WTC11 (cell line): Measurements from ENCODE around the gene SMAD9. TPM values are rescaled to one million over a fixed set of nuclear protein-coding genes. Genes with fewer than 3 reads are reported as not detected.

Experiments used
- ATAC-seq: fragments of 200-7000 bp; cut with Tn5 transposase; 2 replicates; pipeline ENCODE4 v1.10.0; 2021; ENCODE audit warnings: mild to moderate bottlenecking, moderate library complexity
- CTCF ChIA-PET: fragments of 300-600 bp; sonication (Branson Sonifier 250); formaldehyde crosslinking; loops from one replicate; lab custom pipeline; 2021; ENCODE audit warnings: antibody characterized with exemption; lab: Charles Lee
- POLR2A ChIA-PET: fragments of 350-600 bp; sonication (Branson Sonifier 250); formaldehyde crosslinking; loops from one replicate; lab custom pipeline; 2021; ENCODE audit warnings: antibody characterized with exemption; lab: Charles Lee
- DNase-seq: peaks from one replicate; pipeline ENCODE4 v3.0.0; 2021; ENCODE audit warnings: low spot score
- H3K27ac Mint-ChIP-seq: 2 replicates; pipeline ENCODE4 v1.8.0; 2021; ENCODE audit warnings: mixed read lengths
- H3K27me3 Mint-ChIP-seq: 2 replicates; pipeline ENCODE4 v1.8.0; 2021; ENCODE audit warnings: low read depth, mild to moderate bottlenecking, moderate library complexity, mixed read lengths
- H3K36me3 Mint-ChIP-seq: 2 replicates; pipeline ENCODE4 v1.8.0; 2021; ENCODE audit warnings: mixed read lengths
- H3K4me1 Mint-ChIP-seq: 2 replicates; pipeline ENCODE4 v1.8.0; 2022; ENCODE audit warnings: mixed read lengths
- H3K4me3 Mint-ChIP-seq: 2 replicates; pipeline ENCODE4 v1.8.0; 2021; ENCODE audit warnings: mild to moderate bottlenecking, moderate library complexity, mixed read lengths
- H3K9me3 Mint-ChIP-seq: 2 replicates; pipeline ENCODE4 v1.8.0; 2021; ENCODE audit warnings: mixed read lengths
- AFF4 ChIP-seq: sonication (generic); formaldehyde crosslinking; IDR thresholded peaks from 2 replicates; pipeline ENCODE4 v1.8.1; 2023; ENCODE audit warnings: mild to moderate bottlenecking, missing genetic modification reagents, borderline replicate concordance
- AR ChIP-seq: fragments of 250-450 bp; sonication (Bioruptor Pico); IDR thresholded peaks from 2 replicates; pipeline ENCODE4 v1.9.0; 2021; ENCODE audit warnings: mild to moderate bottlenecking
- ATF6 ChIP-seq: sonication (generic); formaldehyde crosslinking; IDR thresholded peaks from 2 replicates; pipeline ENCODE4 v1.8.1; 2023; ENCODE audit warnings: mild to moderate bottlenecking, missing genetic modification reagents
- E2F4 ChIP-seq: sonication (generic); formaldehyde crosslinking; IDR thresholded peaks from 2 replicates; pipeline ENCODE4 v1.8.1; 2022; ENCODE audit warnings: low read depth, mild to moderate bottlenecking, moderate library complexity, missing genetic modification reagents, borderline replicate concordance
- FOXP1 ChIP-seq: sonication (generic); formaldehyde crosslinking; IDR thresholded peaks from 2 replicates; pipeline ENCODE4 v1.8.0; 2022; ENCODE audit warnings: missing genetic modification reagents, mild to moderate bottlenecking, moderate library complexity, borderline replicate concordance
- JAZF1 ChIP-seq: fragments of 250-450 bp; sonication (Bioruptor Pico); IDR thresholded peaks from 2 replicates; pipeline ENCODE4 v1.9.0; 2021; ENCODE audit warnings: moderate library complexity, mild to moderate bottlenecking, inconsistent platforms
- KAT7 ChIP-seq: sonication (generic); formaldehyde crosslinking; IDR thresholded peaks from 2 replicates; pipeline ENCODE4 v1.8.1; 2023; ENCODE audit warnings: missing genetic modification reagents, mild to moderate bottlenecking, borderline replicate concordance
- NR1H2 ChIP-seq: sonication (generic); formaldehyde crosslinking; IDR thresholded peaks from 2 replicates; pipeline ENCODE4 v1.9.0; 2021; ENCODE audit warnings: mild to moderate bottlenecking, moderate library complexity, missing genetic modification reagents
- PRDM15 ChIP-seq: sonication (generic); formaldehyde crosslinking; IDR thresholded peaks from 2 replicates; pipeline ENCODE4 v1.8.0; 2022; ENCODE audit warnings: missing genetic modification reagents
- SMAD4 ChIP-seq: sonication (generic); formaldehyde crosslinking; IDR thresholded peaks from 2 replicates; pipeline ENCODE4 v1.8.0; 2022; ENCODE audit warnings: mild to moderate bottlenecking, missing genetic modification reagents
- USF1 ChIP-seq: sonication (generic); formaldehyde crosslinking; IDR thresholded peaks from 2 replicates; pipeline ENCODE4 v1.8.0; 2022; ENCODE audit warnings: mild to moderate bottlenecking, missing genetic modification reagents
- ZBTB43 ChIP-seq: sonication (generic); formaldehyde crosslinking; IDR thresholded peaks from 2 replicates; pipeline ENCODE4 v1.8.1; 2023; ENCODE audit warnings: mild to moderate bottlenecking, missing genetic modification reagents
- ZNF219 ChIP-seq: sonication (generic); formaldehyde crosslinking; IDR thresholded peaks from 2 replicates; pipeline ENCODE4 v1.8.0; 2023; ENCODE audit warnings: missing genetic modification reagents, mild to moderate bottlenecking, borderline replicate concordance
- ZNF232 ChIP-seq: sonication (generic); formaldehyde crosslinking; IDR thresholded peaks from 2 replicates; pipeline ENCODE4 v1.8.0; 2022; ENCODE audit warnings: mild to moderate bottlenecking, missing genetic modification reagents
- ZNF263 ChIP-seq: sonication (generic); formaldehyde crosslinking; IDR thresholded peaks from 2 replicates; pipeline ENCODE4 v1.8.1; 2022; ENCODE audit warnings: low read depth, mild to moderate bottlenecking, moderate library complexity, missing genetic modification reagents
- ZSCAN18 ChIP-seq: fragments of 250-450 bp; sonication (Bioruptor Pico); IDR thresholded peaks from 2 replicates; pipeline ENCODE4 v2.1.2; 2022; ENCODE audit warnings: mild to moderate bottlenecking, moderate library complexity
- total RNA-seq: library from RNA; stranded (reverse); gene quantifications from 3 replicates; pipeline ENCODE4 v1.2.3, GENCODE V29; 2021

The SMAD9 gene
- total RNA-seq, 1 experiment from 2014 or later: 1.2 TPM

GRCh38 chr13:36840718-36841250 is 79.3 kb downstream of the SMAD9 start:
- Mint-ChIP-seq H3K4me3 (no peak overlapping the region), H3K27me3 (no peaks in the 10 kb centered on the region), H3K9me3 (no peaks in the 10 kb centered on the region)
- CTCF ChIA-PET: interaction anchor here (0.6 to 2.2 kb wide), 8 partner anchors 26 to 558 kb away, joined by 3 to 8 read pairs (median 4); no protein-coding TSS in a partner anchor
- no peak for ATAC-seq
- no peak for TF ChIP-seq ATF6
- no peak for TF ChIP-seq AFF4 (CRISPR knock-in tag)
- no peak for TF ChIP-seq ZSCAN18
- TF ChIP-seq FOXP1 (CRISPR knock-in tag): no peak
- no peak for TF ChIP-seq AR (CRISPR knock-in tag)
- TF ChIP-seq SMAD4: no peak
- TF ChIP-seq, all 79 proteins: peak for 0
- Mint-ChIP-seq H3K36me3 (no peaks in the 10 kb centered on the region; the same call in 1 of the 2 replicates), H3K4me1 (peaks cover 23% of the 10 kb centered on the region), H3K27ac (no peak overlapping the region)
- POLR2A ChIA-PET: interaction anchor here (0.5 kb wide), 1 partner anchor 32 kb away, joined by 3 read pairs; no protein-coding TSS in a partner anchor
- DNase-seq: no peak

GRCh38 chr13:36839981-36840380 is 80.1 kb downstream of the SMAD9 start:
- ChIA-PET CTCF (interaction anchor here (0.6 to 2.2 kb wide), 6 partner anchors 25 to 876 kb away, joined by 4 to 8 read pairs (median 4); no protein-coding TSS in a partner anchor), POLR2A (no interaction called here)
- Mint-ChIP-seq H3K4me1 (peaks cover 23% of the 10 kb centered on the region), H3K9me3 (no peaks in the 10 kb centered on the region), H3K4me3 (no peak overlapping the region), H3K36me3 (no peaks in the 10 kb centered on the region; the same call in 1 of the 2 replicates), H3K27me3 (no peaks in the 10 kb centered on the region), H3K27ac (no peak overlapping the region)
- ATAC-seq (no peak; the same call in 1 of the 2 replicates), DNase-seq (no peak)
- TF ChIP-seq NR1H2: no peak
- no peak for TF ChIP-seq ZNF263 (CRISPR knock-in tag)
- no peak for TF ChIP-seq PRDM15
- TF ChIP-seq E2F4 (CRISPR knock-in tag): no peak
- TF ChIP-seq ZNF232 (CRISPR knock-in tag): no peak
- TF ChIP-seq USF1: no peak
- no peak for TF ChIP-seq JAZF1 (CRISPR knock-in tag)
- TF ChIP-seq ZBTB43 (CRISPR knock-in tag): no peak
- TF ChIP-seq KAT7 (CRISPR knock-in tag): no peak
- no peak for TF ChIP-seq ZNF219
